ENCODE results near the gene MDM2. TPM values are rescaled to one million over a fixed set of nuclear protein-coding genes. Genes with fewer than 3 reads are reported as not detected.

MDM2 gene
- total and polyA plus RNA-seq, 9 of the 15 experiments (the other 6 are each of a cell fraction or from before 2014, with no cell fraction given) = 13.6 to 100 (median 49.0) TPM

DNA sequence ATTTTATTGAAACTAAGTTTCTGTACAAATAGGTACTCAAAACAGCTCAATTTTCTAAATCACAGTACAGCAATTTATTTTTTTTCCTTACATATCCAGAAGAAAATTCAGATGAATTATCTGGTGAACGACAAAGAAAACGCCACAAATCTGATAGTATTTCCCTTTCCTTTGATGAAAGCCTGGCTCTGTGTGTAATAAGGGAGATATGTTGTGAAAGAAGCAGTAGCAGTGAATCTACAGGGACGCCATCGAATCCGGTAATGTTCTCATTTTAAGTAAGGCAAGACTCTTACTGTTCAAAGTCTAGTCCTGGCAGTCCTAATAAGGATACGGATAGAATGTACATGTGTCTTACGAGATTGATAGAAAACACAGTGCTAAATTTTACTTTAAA lies 20.7 kb downstream of the MDM2 start:
- Histone ChIP-seq H3K36me3 (ENCODE audit: control insufficient read depth, insufficient read depth, low read length) (peaks cover 92% of the 10 kb centered on the region), H3K9me1 (ENCODE audit: control insufficient read depth, insufficient read depth, low read length) (no peaks in the 10 kb centered on the region), H2AFZ (ENCODE audit: low read depth, low read length) (no peak overlapping the region), H3K4me3 (no peak overlapping the region), H3K9me3 (replicated peaks; ENCODE audit: control insufficient read depth, insufficient read depth, low read depth, low read length) (no peaks in the 10 kb centered on the region), H4K20me1 (replicated peaks; ENCODE audit: control insufficient read depth, insufficient read depth, low read length) (no peaks in the 10 kb centered on the region; the same call in 1 of the 2 replicates), H3K27me3 (ENCODE audit: control insufficient read depth in 2 of 2, insufficient read depth in 2 of 2, low read length in 2 of 2) (no peaks in the 10 kb centered on the region), H3K4me1 (replicated peaks in 1 of 2; ENCODE audit: control insufficient read depth in 2 of 2, insufficient read depth in 2 of 2, low read length in 2 of 2) (no peaks in the 10 kb centered on the region), H3K4me2 (ENCODE audit: insufficient read depth, low read length) (no peak overlapping the region), H3K9ac (ENCODE audit: insufficient read depth in 1 of 2, low read depth in 2 of 2, low read length in 2 of 2) (no peak overlapping the region), H3K27ac (ENCODE audit: extremely low read depth, low read depth, low read length) (no peak overlapping the region), H3K79me2 (ENCODE audit: control insufficient read depth, insufficient read depth, low read length) (peaks cover 13% of the 10 kb centered on the region; the same call in 2 of the 3 replicates)
- WGBS (ENCODE audit: insufficient coverage, low coverage, missing lambda C conversion rate) = 89% methylated on average over 7 of the region's 7 CpGs
- ATAC-seq (no peak), DNase-seq (ENCODE audit: extremely low read depth in 1 of 4, low spot score in 3 of 4) (no peak), FAIRE-seq (peak; percentile 48)
- TF ChIP-seq SMAD4 (CRISPR knock-in tag; conservative IDR thresholded peaks at IDR 0.05) = no peak
- no peak for TF ChIP-seq HSF4 (CRISPR knock-in tag; IDR thresholded peaks at IDR 0.05; ENCODE audit: borderline replicate concordance)
- TF ChIP-seq SRSF7 (optimal IDR thresholded peaks at IDR 0.05; ENCODE audit: low read depth, low read length) = no peak
- no peak for TF ChIP-seq ZNF121 (CRISPR knock-in tag; conservative IDR thresholded peaks at IDR 0.05)
- TF ChIP-seq, protein P1, sequence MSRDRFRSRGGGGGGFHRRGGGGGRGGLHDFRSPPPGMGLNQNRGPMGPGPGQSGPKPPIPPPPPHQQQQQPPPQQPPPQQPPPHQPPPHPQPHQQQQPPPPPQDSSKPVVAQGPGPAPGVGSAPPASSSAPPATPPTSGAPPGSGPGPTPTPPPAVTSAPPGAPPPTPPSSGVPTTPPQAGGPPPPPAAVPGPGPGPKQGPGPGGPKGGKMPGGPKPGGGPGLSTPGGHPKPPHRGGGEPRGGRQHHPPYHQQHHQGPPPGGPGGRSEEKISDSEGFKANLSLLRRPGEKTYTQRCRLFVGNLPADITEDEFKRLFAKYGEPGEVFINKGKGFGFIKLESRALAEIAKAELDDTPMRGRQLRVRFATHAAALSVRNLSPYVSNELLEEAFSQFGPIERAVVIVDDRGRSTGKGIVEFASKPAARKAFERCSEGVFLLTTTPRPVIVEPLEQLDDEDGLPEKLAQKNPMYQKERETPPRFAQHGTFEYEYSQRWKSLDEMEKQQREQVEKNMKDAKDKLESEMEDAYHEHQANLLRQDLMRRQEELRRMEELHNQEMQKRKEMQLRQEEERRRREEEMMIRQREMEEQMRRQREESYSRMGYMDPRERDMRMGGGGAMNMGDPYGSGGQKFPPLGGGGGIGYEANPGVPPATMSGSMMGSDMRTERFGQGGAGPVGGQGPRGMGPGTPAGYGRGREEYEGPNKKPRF (IDR thresholded peaks at IDR 0.05; ENCODE audit: low read depth, low read length) = no peak
- TF ChIP-seq CBFA2T3 (IDR thresholded peaks at IDR 0.05) = no peak
- no peak for TF ChIP-seq FOS (IDR thresholded peaks at IDR 0.05; ENCODE audit: extremely low read depth, insufficient read length)
- no peak for TF ChIP-seq MYC (IDR thresholded peaks at IDR 0.05; ENCODE audit: low read depth, low read length)
- no peak for TF ChIP-seq MYC (CRISPR knock-in tag; IDR thresholded peaks at IDR 0.05; ENCODE audit: borderline replicate concordance, low read depth)
- no peak for TF ChIP-seq SAFB2 (IDR thresholded peaks at IDR 0.05; ENCODE audit: borderline replicate concordance, low read depth, low read length, severe bottlenecking)
- TF ChIP-seq RCOR1 (IDR thresholded peaks at IDR 0.05; ENCODE audit: borderline replicate concordance in 1 of 2, low read depth in 2 of 2, low read length in 2 of 2) = no peak
- no peak for TF ChIP-seq LARP7 (IDR thresholded peaks at IDR 0.05)
- no peak for TF ChIP-seq EP400 (IDR thresholded peaks at IDR 0.05)
- TF ChIP-seq HMG20A (CRISPR knock-in tag; conservative IDR thresholded peaks at IDR 0.05) = no peak
- no peak for TF ChIP-seq SP2 (IDR thresholded peaks at IDR 0.05; ENCODE audit: extremely low read depth, low read depth, low read length, poor library complexity, severe bottlenecking)
- TF ChIP-seq ZNF239 (CRISPR knock-in tag; IDR thresholded peaks at IDR 0.05) = no peak
- no peak for TF ChIP-seq NEUROD1 (IDR thresholded peaks at IDR 0.05; ENCODE audit: borderline replicate concordance, low read depth, low read length, partially characterized antibody)
- TF ChIP-seq RBM14 (IDR thresholded peaks at IDR 0.05; ENCODE audit: borderline replicate concordance, insufficient read depth, low read depth, low read length) = no peak
- no peak for TF ChIP-seq ZNF717 (CRISPR knock-in tag; IDR thresholded peaks at IDR 0.05)
- intact Hi-C loops (cut with micrococcal nuclease) (no loop called here), in situ Hi-C loops (cut with MboI) (no loop called here)
- no TSS peak for BruUV-seq (replicated peaks)
- POLR2A ChIA-PET = interaction anchor here (1.0 to 1.2 kb wide), 2 partner anchors 13 to 22 kb away, joined by 3 to 4 read pairs; no protein-coding TSS in a partner anchor
- CTCF ChIA-PET (ENCODE audit: low intra/inter-chr PET ratio) = no interaction called here

All from K562 (cell line).